Superior temporal gyrus (tissue), 1 donor: ENCODE measurements around the gene DSCAML1.
"Not testable (repeated sequence)": the region's sequence is repeated elsewhere in the genome, so short reads cannot be mapped to it uniquely, and the experiment has no call there.

Experiments used
- DNase-seq: peaks from one replicate; pipeline ENCODE4 v3.0.0-alpha.2; 2016; ENCODE audit errors: extremely low spot score

DSCAML1 gene

GRCh38 chr11:117473481-117474091 lies 323.4 kb downstream of the DSCAML1 start:
- no peak for DNase-seq

GRCh38 chr11:117471776-117472175 lies 325.2 kb downstream of the DSCAML1 start:
- DNase-seq: no peak

DNA sequence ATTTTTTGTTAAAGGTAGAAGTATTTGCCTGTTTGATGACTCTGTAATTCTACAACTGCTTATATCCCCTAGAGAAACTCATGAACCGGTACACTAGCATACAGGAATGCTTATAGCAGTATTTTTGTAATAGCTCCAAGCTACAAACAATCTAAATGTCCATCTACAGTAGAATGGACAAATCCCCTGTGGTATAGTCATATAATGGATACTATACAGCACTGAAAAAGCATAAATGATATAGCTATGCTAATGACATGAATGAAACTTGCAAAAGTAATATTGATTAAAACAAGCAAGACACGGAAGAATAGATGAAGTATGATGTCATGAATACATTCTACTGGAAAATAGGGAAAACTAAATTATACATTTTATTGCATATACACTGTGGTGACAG lies 326.4 kb downstream of the DSCAML1 start:
- DNase-seq: no peak

DNA sequence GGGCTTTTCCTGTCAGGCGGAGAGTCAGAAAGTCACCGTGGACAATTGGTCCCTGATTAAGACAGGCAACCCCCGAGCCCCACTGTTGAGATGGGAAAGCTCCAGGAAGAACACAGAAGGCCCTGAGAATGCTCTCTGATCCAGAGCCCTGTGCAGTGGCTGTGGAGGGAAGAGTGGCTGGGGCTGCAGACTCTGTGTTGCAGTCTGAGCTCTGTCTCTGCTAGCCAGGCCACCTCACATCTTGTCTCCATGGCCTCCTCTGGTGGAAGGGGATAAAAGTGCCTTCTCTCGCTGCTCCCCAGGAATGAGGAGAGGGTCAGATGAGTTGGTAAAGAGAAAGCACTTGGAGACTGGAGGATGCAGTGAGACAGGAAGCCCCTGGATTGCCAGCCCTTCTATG lies 328.1 kb downstream of the DSCAML1 start:
- no peak for DNase-seq

- no peak for DNase-seq
These were observed 329.2 kb downstream of the DSCAML1 start for GRCh38 chr11:117467770-117468169.

GRCh38 chr11:117466966-117467365 lies 330.1 kb downstream of the DSCAML1 start:
- DNase-seq: no peak

GRCh38 chr11:117465236-117465997 lies 331.6 kb downstream of the DSCAML1 start:
- DNase-seq: no peak

DNA sequence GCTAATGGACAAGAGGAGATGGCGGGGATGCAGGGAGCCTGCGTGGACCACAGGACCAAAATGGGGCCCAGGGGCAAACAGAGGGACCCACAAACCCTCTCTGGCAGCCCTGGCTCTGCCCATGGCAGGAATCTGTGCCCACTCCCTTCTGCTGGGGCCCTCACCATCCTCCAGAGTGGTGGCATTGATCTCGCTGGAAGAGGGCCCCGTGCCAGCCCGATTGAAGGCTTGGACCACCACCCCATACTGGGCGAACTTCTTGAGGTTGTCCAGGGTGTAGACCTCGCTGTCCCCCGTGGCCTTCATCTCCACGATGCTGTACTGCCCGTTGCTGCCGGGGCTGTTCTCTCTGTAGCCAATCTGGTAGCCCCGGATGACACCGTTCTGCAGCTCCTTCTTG lies 332.2 kb downstream of the DSCAML1 start:
- DNase-seq: no peak

DNA sequence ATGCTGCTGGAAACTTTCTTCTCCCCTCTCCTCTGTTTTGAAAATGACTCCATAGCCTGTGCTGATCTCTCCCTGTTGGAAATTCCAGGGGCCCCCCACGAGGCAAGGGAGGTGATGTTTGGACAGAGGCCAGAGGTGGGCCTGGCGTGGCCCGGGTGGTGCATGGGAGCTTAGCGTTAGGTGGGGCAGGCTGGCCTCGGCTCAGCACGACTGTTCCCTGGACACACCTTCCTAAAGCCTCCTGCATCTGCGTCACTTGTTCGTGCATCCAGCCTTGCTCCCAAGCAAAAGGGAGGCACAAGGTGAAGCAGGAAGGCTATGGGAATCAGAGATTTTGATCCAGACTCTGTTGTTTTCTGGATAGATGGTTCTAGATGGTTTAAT lies 334.2 kb downstream of the DSCAML1 start:
- no peak for DNase-seq

DNA sequence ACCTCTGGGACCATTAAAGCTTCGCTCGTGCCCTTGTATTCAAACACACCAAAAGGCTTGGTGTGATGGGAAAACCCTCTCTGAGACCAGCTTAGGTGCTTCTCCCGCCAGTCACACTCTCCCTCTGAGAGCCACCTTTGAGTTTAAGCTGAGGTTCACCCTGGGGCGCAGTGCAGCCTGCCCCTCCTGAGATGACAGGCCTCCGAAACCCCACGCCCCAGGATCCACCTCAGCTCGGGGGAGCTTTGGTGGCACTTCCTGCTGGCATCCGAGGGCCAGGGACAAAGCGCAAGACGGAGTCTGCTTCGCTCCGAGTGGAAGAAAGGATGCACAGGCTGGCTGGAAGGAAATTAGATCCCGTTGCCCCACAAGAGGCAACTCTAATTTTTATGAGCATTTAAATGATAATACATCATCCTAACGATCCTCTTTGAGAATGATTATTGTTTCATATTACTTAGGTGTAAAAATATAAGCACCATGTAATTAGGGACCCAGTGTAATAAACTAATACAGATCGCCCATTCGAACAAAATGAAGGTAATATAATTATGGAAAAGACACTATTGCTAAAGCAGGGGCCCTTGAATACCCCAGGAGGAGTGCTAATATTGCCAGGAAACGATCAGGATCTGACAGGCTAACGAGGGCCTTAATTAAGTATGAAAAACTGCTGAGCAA lies 334.7 kb downstream of the DSCAML1 start:
- DNase-seq: no peak

DNA sequence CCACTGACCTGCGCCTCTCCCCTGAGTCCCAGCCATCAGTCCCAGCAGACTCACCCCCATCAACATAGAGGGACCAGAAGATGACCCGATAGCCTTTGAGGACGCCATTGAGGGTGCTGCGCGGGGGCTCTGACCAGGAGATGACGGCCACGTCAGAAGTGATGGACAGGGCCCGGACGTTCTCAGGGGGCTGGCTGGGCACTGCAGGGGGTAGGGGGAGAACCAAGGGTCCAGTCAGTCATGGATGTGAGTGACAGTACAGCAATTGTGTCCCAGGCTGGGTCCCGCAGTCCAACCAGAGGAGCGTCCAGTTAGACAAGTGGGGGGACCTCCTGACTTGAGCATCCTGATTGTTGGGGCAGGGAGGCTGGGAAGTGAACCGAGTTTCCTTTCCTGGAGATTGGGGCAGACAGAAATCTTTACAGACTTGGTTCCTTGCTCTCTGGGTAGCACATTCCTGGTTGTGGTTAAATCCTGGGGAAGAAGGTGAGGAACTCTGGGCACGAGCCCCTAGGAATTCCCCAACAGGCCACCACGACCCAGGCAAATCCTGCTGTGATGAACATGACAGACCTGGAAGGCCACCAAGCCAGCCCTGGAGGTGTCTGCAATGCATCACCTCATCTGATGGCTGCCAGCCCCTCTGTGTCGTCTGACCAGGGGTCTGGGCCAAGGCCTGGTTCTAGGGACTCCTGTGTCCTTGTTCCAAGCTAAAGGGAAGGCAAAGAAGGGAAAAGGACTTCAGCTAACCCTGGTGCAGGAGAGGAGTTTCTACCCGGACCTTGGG lies 335.4 kb downstream of the DSCAML1 start:
- no peak for DNase-seq

DNA sequence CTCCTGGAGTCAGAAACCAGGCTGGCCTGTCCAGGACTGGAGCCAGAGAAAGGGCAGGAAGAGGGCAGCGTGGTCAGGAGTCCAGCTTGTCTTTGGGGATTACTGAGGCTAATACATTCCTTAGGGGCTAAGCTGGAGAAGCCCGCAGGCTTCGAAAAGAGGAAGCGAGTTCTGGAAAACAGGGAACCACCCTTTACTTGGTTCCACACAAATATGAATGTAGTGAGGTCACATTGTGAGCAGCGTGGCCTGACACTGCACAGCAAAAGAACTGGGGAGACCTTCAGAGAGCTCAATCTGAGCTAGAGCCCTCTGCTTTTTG lies 337.1 kb downstream of the DSCAML1 start:
- no peak for DNase-seq

DNA sequence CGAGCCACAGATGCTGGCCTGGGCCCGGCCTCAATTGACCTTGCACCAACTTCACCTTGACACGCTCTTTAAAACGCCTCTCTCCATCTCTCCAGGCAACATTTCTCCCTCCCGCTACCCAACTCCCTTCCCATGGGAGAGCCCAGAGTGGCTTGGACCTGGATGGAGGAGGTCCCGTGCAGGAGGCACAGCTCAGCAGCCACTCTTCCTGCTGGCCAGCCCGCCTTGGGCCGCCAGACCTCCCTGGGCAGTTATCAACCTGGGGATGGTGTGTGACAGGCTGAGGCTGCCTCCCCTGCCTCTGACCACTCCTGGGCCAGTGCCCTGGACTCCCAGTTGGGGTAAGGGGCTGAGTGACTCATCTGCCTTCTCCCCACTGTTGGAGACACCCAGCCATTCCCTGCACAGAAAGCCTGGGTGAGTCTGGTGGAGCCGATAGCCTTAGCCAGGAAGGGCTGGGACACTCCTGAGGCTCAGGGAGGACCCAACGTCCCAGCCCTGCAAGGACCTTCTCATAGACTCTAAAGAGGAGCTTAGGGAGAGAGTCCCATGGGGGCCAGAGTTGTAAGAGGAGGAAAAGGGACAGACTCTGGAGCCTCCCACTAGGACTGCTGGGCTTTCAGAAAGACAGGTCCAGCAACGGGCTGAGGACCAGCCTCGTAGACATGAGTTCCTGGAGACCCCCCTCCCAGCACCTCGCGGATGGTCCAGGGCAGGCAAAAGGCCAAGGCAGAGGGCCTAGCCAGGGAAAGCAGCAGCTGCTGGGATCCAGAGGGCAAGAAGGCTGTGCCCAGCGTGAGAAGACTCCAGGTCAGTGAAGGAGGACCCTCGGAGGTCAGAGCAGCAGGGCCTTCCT lies 337.7 kb downstream of the DSCAML1 start:
- DNase-seq: no peak

GRCh38 chr11:117458275-117459122 lies 338.5 kb downstream of the DSCAML1 start:
- no peak for DNase-seq

DNA sequence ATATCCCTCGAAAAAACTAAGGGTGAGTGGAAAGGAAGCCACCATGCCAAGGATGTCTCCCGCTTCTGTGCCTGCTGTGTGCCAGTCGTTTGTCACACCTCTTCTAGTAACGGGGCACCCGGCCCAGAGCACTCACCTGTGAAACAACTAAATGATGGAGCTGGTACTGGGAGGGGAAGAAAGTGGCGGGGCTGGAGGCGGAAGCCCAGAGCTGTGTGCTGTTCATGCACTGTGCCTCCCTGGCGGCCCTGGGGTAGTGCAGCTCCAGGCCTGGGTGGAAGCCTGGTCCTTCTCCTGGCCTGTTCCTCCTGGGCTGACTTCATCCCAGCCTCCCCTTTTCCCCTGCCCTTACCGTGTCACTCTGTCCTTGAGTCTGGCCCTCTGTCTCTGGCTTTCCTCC lies 339.2 kb downstream of the DSCAML1 start:
- DNase-seq: no peak

DNA sequence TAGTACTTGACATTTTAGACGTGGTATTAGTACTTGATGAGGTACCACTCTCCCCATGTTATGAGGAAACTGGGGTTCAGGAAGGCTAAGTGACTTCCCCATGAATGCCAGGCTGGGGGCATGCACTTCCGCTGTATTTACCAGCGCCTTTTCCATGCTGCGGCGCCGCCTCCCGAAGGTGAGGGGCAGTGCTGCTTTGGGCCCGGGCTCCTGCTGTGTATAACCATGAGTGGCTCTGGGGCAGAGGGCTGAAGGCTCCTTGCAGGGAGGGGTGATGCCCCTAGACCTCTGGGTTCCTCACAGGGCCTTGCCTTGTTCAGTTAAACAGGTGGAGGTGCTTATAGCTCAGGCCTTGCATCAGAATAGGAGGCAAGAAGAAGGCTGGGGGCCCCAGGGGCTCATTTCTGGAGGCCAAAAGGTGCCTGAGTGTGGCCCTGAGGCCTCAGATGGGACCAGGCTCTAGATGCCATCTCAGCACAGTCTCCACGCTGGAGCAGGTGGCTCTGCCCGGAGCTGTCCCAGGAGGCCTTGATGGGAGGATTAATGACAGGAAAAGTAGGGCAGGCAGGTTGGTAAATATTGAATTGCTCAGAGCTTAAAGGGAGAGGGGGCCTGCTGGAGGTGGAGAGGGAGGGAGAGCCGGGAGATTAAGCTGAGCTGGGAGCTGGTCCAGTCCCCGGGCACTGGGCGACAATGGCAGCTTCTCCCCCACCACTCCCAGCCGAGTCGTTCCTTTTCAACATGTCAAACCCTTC lies 339.8 kb downstream of the DSCAML1 start:
- no peak for DNase-seq

DNA sequence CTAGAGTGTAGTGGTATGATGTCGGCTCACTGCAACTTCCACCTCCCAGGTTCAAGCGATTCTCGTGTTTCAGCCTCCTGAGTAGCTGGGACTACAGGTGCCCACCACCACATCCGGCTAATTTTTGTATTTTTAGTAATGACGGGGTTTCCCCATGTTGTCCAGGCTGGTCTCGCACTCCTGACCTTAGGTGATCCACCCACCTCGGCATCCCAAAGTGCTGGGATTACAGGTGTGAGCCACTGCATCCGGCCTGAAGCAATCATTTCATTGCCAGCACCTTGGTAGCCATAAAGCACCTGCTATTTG lies 340.3 kb downstream of the DSCAML1 start:
- DNase-seq: not testable (repeated sequence)

DNA sequence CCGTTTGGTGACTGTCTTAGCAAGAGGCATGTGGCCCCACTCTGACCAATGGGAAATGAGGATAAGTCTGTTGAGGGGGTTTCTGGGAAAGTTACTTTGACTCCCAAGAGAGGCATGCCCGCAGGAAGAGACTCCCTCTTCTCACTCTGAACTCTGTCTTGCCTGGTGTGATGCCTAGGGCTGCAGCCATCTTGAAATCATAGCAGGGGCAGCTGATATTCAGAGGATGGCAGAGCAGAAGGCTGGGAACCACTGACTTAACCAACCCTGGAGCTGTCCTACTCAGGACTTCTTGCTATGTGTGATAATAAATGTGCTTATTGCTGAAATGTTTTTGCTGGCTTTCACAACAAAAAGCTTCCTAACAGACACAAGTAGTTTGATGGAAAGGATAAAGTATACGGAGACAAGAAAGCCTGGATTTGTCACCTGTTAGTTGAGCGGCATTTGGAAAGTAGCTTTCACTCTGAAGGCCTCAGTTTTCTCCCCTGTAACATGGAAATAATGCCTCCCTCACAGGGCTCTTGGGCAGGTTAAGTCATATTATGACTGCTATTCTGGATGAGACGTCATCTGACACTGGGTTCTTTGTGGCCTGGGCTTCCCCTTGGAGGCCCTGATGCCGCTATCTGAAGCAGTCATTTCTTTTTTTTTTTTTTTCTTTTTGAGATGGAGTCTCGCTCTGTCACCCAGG lies 340.8 kb downstream of the DSCAML1 start:
- DNase-seq: no peak

DNA sequence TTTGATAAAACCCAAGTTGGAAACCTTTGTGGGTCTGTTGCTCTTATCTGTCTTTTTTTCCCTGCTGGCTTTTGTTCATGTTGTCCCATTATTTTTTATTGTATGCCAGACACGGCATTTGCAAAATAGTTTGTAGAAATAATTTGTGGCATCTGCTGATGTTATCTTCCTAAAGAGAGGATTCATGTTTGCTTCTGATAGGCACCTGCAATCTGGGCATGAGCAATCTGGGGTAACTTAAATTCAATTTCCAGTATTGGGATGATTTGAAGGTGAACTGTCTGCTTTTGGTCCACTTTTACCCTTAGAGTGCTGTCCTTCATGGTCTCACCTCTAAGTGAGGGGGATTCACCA lies 342.5 kb downstream of the DSCAML1 start:
- DNase-seq: no peak
